Breast epithelium (tissue), 4 donors: Measurements from ENCODE around the gene PCDHA1. TPM values are rescaled to one million over a fixed set of nuclear protein-coding genes. Genes with fewer than 3 reads are reported as not detected.
"Not testable (repeated sequence)": the region's sequence is repeated elsewhere in the genome, so short reads cannot be mapped to it uniquely, and the experiment has no call there.

Experiments
- DNase-seq, 2 donors: peaks; one replicate each; pipeline ENCODE4 v3.0.0-alpha.2; 2019; ENCODE audit warnings: low spot score in 2 of 2
- H3K27ac ChIP-seq, 2 donors: fragments of 200-600 bp; sonication (generic) in 1 of 2; one replicate each; pipeline ENCODE4 v1.5.1; 2016 to 2019; ENCODE audit warnings: mild to moderate bottlenecking in 1 of 2
- H3K27me3 ChIP-seq, 2 donors: fragments of 200-600 bp; sonication (generic) in 1 of 2; one replicate each; pipeline versions ENCODE4 v1.5.1 to v1.6.0; 2017 to 2019; ENCODE audit warnings: control low read depth in 1 of 2, mild to moderate bottlenecking in 1 of 2
- H3K36me3 ChIP-seq: fragments of 200-600 bp; one replicate; pipeline ENCODE4 v1.5.1; 2019
- H3K4me1 ChIP-seq, 2 donors: fragments of 200-600 bp; sonication (generic); one replicate each; pipeline ENCODE4 v1.5.1; 2016 to 2019; ENCODE audit warnings: control low read depth in 1 of 2
- H3K4me3 ChIP-seq, 3 donors: fragments of 200-600 bp; sonication (generic); 1 replicate in 2 of 3; 2 replicates in 1 of 3; pipeline ENCODE4 v1.5.1; 2016 to 2019; ENCODE audit warnings: mild to moderate bottlenecking in 3 of 3, moderate library complexity in 2 of 3
- H3K9me3 ChIP-seq, 2 donors: fragments of 200-600 bp; sonication (generic) in 1 of 2; one replicate each; pipeline ENCODE4 v1.5.1; 2016 to 2019; ENCODE audit warnings: control low read depth in 1 of 2
- CTCF ChIP-seq, 3 donors: fragments of 450-650 bp; IDR thresholded peaks; one replicate each; pipeline ENCODE4 v1.5.1; 2016 to 2017; ENCODE audit warnings: antibody characterized with exemption in 3 of 3, mild to moderate bottlenecking in 3 of 3, moderate library complexity in 3 of 3
- POLR2A ChIP-seq: fragments of 450-650 bp; IDR thresholded peaks from one replicate; pipeline ENCODE4 v1.6.1; 2016; ENCODE audit warnings: antibody characterized with exemption, mild to moderate bottlenecking, moderate library complexity
- POLR2AphosphoS5 ChIP-seq, 3 donors: sonication (generic); formaldehyde crosslinking; IDR thresholded peaks; one replicate each; pipeline ENCODE4 v1.6.1; 2017; ENCODE audit warnings: antibody characterized with exemption in 3 of 3
- intact Hi-C: fragments of 100-400 bp; cut with DNase I; formaldehyde crosslinking; loops from one replicate; pipeline ENCODE4 v1.15.1; 2023; ENCODE audit warnings: low total_unique reads
- total RNA-seq, 3 donors: library from RNA; depleted of rRNA; stranded (reverse); fragments of >200 nt; gene quantifications; one replicate each; pipeline ENCODE4 v1.1.0, GENCODE V29; 2016

The PCDHA1 gene
- total RNA-seq, 3 donors from 2014 or later: not detected

- no peak within 1 kb of the TSS for H3K27ac ChIP-seq
- H3K4me3 ChIP-seq: peak within 1 kb of the TSS in 2 of 3 donors; percentile 19 to 32
- DNase-seq: no peak
- no peak for TF ChIP-seq POLR2AphosphoS5 (IDR thresholded peaks at IDR 0.05)
- TF ChIP-seq CTCF (IDR thresholded peaks at IDR 0.05): peak in 1 of 3 donors; percentile 14
- TF ChIP-seq POLR2A: no peak
- H3K9me3 ChIP-seq: peaks cover 29 to 56% of the 10 kb centered on the region in 2 donors
- intact Hi-C loops: no loop called here
- no peaks in the 10 kb centered on the region for H3K4me1 ChIP-seq
- no peaks in the 10 kb centered on the region for H3K36me3 ChIP-seq
- no peaks in the 10 kb centered on the region for H3K27me3 ChIP-seq
Measured at GRCh38 chr5:140821375-140822280, 35.7 kb downstream of the PCDHA1 start, which contains the start of gene PCDHA5. PCDHA5 (plus strand) TSS chr5:140821613.

GRCh38 chr5:140822281-140822629, 36.3 kb downstream of the PCDHA1 start:
- intact Hi-C loops: no loop called here
- Histone ChIP-seq H3K4me3 (no peak overlapping the region), H3K4me1 (no peaks in the 10 kb centered on the region), H3K27ac (no peak overlapping the region), H3K9me3 (peaks cover 22 to 50% of the 10 kb centered on the region in 2 donors), H3K36me3 (no peaks in the 10 kb centered on the region), H3K27me3 (no peaks in the 10 kb centered on the region)
- no peak for DNase-seq
- TF ChIP-seq POLR2A: no peak
- peak in 1 of 3 donors; percentile 1 for TF ChIP-seq CTCF (IDR thresholded peaks at IDR 0.05)
- no peak for TF ChIP-seq POLR2AphosphoS5 (IDR thresholded peaks at IDR 0.05)

GRCh38 chr5:140822969-140823368, 37.0 kb downstream of the PCDHA1 start:
- H3K27me3 ChIP-seq, DNase-seq, H3K4me1 ChIP-seq, H3K27ac ChIP-seq, H3K36me3 ChIP-seq, H3K4me3 ChIP-seq, intact Hi-C loops: not testable (repeated sequence)
- H3K9me3 ChIP-seq: peaks cover 22 to 50% of the 10 kb centered on the region in 2 donors

GRCh38 chr5:140823475-140823874, 37.5 kb downstream of the PCDHA1 start:
- no peak for DNase-seq
- H3K36me3 ChIP-seq: no peaks in the 10 kb centered on the region
- no peaks in the 10 kb centered on the region for H3K4me1 ChIP-seq
- no peaks in the 10 kb centered on the region for H3K27me3 ChIP-seq
- TF ChIP-seq CTCF (IDR thresholded peaks at IDR 0.05) (no peak), POLR2AphosphoS5 (IDR thresholded peaks at IDR 0.05) (no peak), POLR2A (no peak)
- intact Hi-C loops: no loop called here
- H3K27ac ChIP-seq: no peak overlapping the region
- no peak overlapping the region for H3K4me3 ChIP-seq
- peaks cover 27 to 53% of the 10 kb centered on the region in 2 donors for H3K9me3 ChIP-seq

- intact Hi-C loops: no loop called here
- DNase-seq: no peak
- H3K27ac ChIP-seq: peak within 1 kb of the TSS in 1 of 2 donors; percentile 25
- H3K4me1 ChIP-seq: no peaks in the 10 kb centered on the region
- H3K4me3 ChIP-seq: peak within 1 kb of the TSS in 2 of 3 donors; percentile 41 to 62
- H3K36me3 ChIP-seq: no peaks in the 10 kb centered on the region
- TF ChIP-seq POLR2A: no peak
- no peak for TF ChIP-seq POLR2AphosphoS5 (IDR thresholded peaks at IDR 0.05)
- TF ChIP-seq CTCF (IDR thresholded peaks at IDR 0.05): no peak
- no peaks in the 10 kb centered on the region for H3K27me3 ChIP-seq
- peaks cover 35 to 66% of the 10 kb centered on the region in 2 donors for H3K9me3 ChIP-seq
Measured at GRCh38 chr5:140827704-140828361, 41.9 kb downstream of the PCDHA1 start, which contains the start of gene PCDHA6. PCDHA6 (plus strand) TSS chr5:140827960; CDS start chr5:140828092, 132 bp downstream.
